ENCODE results near the gene USP12. TPM values are rescaled to one million over a fixed set of nuclear protein-coding genes. Genes with fewer than 3 reads are reported as not detected.

Gene USP12
- total RNA-seq, 4 donors from 2014 or later: 16.9 to 26.7 (median 22.6) TPM

DNA sequence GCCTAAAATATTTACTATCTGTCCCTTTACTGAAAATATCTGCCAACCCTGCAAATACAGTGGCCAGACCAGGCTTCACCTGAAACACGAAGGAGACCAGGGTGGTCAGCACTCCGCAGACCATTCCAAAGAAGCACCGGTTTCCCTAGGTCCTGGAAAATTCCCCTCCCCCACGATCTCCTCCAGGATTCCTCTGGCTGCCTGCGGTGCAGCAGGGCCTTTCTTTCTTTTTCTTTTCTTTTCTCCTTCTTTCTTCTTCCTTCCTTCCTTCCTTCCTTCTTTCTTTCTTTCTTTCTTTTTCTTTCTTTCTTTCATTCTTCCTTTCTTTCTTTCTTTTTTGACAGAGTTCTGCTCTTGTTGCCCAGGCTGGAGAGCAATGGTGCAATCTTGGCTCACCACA lies 152.7 kb downstream of the USP12 start:
- no peaks in the 10 kb centered on the region for H3K4me1 ChIP-seq
- H3K27ac ChIP-seq: no peak overlapping the region

DNA sequence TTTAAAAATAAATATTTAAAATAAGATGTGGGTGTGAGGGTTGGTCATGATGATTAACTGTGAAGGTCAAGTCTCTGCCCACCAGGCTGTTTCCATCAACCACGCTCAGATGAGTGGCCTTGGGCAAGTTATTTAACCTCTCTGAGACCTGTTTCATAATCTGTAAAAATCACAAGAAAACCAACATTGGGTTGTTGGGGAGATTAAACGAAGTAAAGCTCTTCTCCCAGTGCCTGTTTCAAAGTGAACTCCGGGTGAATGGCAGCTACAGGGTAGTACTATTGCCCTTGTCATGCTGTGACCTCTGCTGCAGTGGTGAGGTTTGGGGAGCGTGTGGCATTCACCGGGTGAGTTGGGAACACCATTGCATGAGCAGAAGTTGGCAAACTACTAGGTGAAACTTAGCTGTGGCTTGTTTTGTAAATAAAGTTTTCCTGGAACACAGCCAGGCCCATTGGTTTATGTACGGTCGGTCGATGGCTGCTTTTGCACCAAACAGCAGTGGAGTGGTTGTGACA lies 153.2 kb downstream of the USP12 start:
- H3K27ac ChIP-seq: no peak overlapping the region
- H3K36me3 ChIP-seq: no peaks in the 10 kb centered on the region

More for the DNA sequence above, 152.7 kb downstream of the USP12 start:
- no peak for DNase-seq (ENCODE audit: low spot score in 2 of 2)
- Histone ChIP-seq H3K36me3 (no peaks in the 10 kb centered on the region), H3K27me3 (no peaks in the 10 kb centered on the region), H3K4me3 (no peak overlapping the region), H3K9me3 (no peaks in the 10 kb centered on the region)
- TF ChIP-seq POLR2A (IDR thresholded peaks at IDR 0.05): no peak
- TF ChIP-seq EP300 (IDR thresholded peaks at IDR 0.05): no peak
- TF ChIP-seq CTCF (IDR thresholded peaks at IDR 0.05): no peak
- WGBS, 2 donors: 52 to 56% methylated on average over 5 of the region's 5 CpGs

DNA sequence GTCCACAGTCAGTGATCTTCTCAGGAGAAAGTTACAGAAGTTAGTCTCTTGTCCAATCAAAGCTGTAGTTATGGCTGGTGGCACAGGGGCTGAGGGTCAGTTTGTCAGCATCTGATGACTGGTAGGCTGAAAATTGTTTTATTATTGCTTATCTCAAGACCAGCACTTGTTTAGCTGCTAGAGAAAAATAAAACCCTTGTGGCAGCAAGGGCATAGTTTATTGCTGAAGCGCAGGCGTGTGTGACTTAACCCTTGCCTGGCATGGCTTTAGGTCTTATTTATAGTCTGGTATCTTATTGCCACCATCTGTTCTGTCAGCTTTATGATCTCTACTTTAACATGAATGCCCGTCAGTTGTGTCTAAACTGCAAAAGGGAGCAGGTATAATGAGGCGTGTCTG lies 154.7 kb downstream of the USP12 start:
- no peak overlapping the region for H3K27ac ChIP-seq
- H3K27me3 ChIP-seq: no peaks in the 10 kb centered on the region
- H3K9me3 ChIP-seq: no peaks in the 10 kb centered on the region
- no peaks in the 10 kb centered on the region for H3K4me1 ChIP-seq
- no peak overlapping the region for H3K4me3 ChIP-seq
- WGBS, 2 donors: 53 to 61% methylated on average over 4 of the region's 4 CpGs
- DNase-seq (ENCODE audit: low spot score in 2 of 2): no peak
- TF ChIP-seq POLR2A (IDR thresholded peaks at IDR 0.05) (no peak), CTCF (IDR thresholded peaks at IDR 0.05) (no peak), EP300 (IDR thresholded peaks at IDR 0.05) (no peak)
- H3K36me3 ChIP-seq: no peaks in the 10 kb centered on the region

More for the DNA sequence above, 153.2 kb downstream of the USP12 start:
- 64 to 66% methylated on average over 8 of the region's 8 CpGs for WGBS, 2 donors
- no peak for DNase-seq (ENCODE audit: low spot score in 2 of 2)
- Histone ChIP-seq H3K4me1 (no peaks in the 10 kb centered on the region), H3K4me3 (no peak overlapping the region), H3K9me3 (no peaks in the 10 kb centered on the region), H3K27me3 (no peaks in the 10 kb centered on the region)
- TF ChIP-seq POLR2A (IDR thresholded peaks at IDR 0.05): no peak
- no peak for TF ChIP-seq CTCF (IDR thresholded peaks at IDR 0.05)
- TF ChIP-seq EP300 (IDR thresholded peaks at IDR 0.05): no peak

Other genes with a start within 250 kb of the USP12 start
- gene RPL21, start 79.7 kb upstream of the USP12 start, total RNA-seq: 100 to 1,000 TPM; 500 to 959 (median 698) TPM
- gene RASL11A, start 99.0 kb upstream of the USP12 start, total RNA-seq: 10 to 100 TPM; 16.5 to 45.0 (median 29.0) TPM

Measured in tibial nerve (tissue), 4 donors.